ENCODE results near the gene KCNIP4.

The KCNIP4 gene

DNA sequence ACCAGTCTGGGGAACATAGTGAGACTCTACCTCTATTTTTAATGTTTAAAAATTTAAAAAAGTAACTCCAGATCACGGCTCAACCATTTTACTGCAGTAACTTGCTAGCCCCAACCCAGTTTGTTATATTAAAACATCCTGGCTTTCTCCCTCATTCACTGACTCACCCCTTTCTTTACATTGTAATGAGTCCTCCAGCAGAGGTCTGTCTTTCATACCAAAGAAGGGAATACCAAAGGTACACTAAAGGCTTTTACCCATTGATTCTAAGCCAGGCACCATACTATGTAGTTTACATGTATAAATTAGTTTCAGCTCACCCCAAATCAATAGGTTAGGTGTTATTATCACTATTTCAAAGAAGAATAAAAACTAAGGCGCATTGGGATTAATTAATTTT lies 961.4 kb downstream of the KCNIP4 start:
- Histone ChIP-seq H3K4me1 (ENCODE audit: insufficient read depth, low read length, poor library complexity, severe bottlenecking) (no peaks in the 10 kb centered on the region), H3K9ac (ENCODE audit: low read depth, low read length, poor library complexity, severe bottlenecking) (no peak overlapping the region), H3K36me3 (ENCODE audit: insufficient read depth, low read length) (no peaks in the 10 kb centered on the region), H3K27me3 (ENCODE audit: insufficient read depth, low read length, poor library complexity, severe bottlenecking) (no peaks in the 10 kb centered on the region), H3K4me3 (ENCODE audit: low read length, poor library complexity, severe bottlenecking) (no peak overlapping the region), H3K79me2 (ENCODE audit: insufficient read depth, low read length) (no peaks in the 10 kb centered on the region), H3K9me3 (ENCODE audit: insufficient read depth, low read depth, low read length) (no peaks in the 10 kb centered on the region), H3F3A (ENCODE audit: low read depth) (no peaks in the 10 kb centered on the region), H3K4me2 (ENCODE audit: low read depth, low read length, poor library complexity, severe bottlenecking) (no peak overlapping the region), H2AFZ (ENCODE audit: low read length) (no peak overlapping the region), H3K9me2 (replicated peaks; ENCODE audit: low read depth, low read length) (no peaks in the 10 kb centered on the region), H4K20me1 (ENCODE audit: insufficient read depth, low read length, poor library complexity, severe bottlenecking) (no peaks in the 10 kb centered on the region)
- TF ChIP-seq CTCF (conservative IDR thresholded peaks at IDR 0.05; ENCODE audit: low read length) (no peak), EZH2phosphoT487 (IDR thresholded peaks at IDR 0.05; ENCODE audit: borderline replicate concordance) (no peak)

- Histone ChIP-seq H2AFZ (ENCODE audit: low read length) (no peak overlapping the region), H4K20me1 (ENCODE audit: insufficient read depth, low read length, poor library complexity, severe bottlenecking) (no peaks in the 10 kb centered on the region), H3K4me2 (ENCODE audit: low read depth, low read length, poor library complexity, severe bottlenecking) (no peak overlapping the region), H3K9me2 (replicated peaks; ENCODE audit: low read depth, low read length) (no peaks in the 10 kb centered on the region), H3K79me2 (ENCODE audit: insufficient read depth, low read length) (no peaks in the 10 kb centered on the region), H3F3A (ENCODE audit: low read depth) (no peaks in the 10 kb centered on the region), H3K4me3 (ENCODE audit: low read length, poor library complexity, severe bottlenecking) (no peak overlapping the region), H3K36me3 (ENCODE audit: insufficient read depth, low read length) (no peaks in the 10 kb centered on the region), H3K9ac (ENCODE audit: low read depth, low read length, poor library complexity, severe bottlenecking) (no peak overlapping the region), H3K4me1 (ENCODE audit: insufficient read depth, low read length, poor library complexity, severe bottlenecking) (no peaks in the 10 kb centered on the region), H3K27me3 (ENCODE audit: insufficient read depth, low read length, poor library complexity, severe bottlenecking) (no peaks in the 10 kb centered on the region), H3K9me3 (ENCODE audit: insufficient read depth, low read depth, low read length) (no peaks in the 10 kb centered on the region)
- TF ChIP-seq EZH2phosphoT487 (IDR thresholded peaks at IDR 0.05; ENCODE audit: borderline replicate concordance): no peak
- TF ChIP-seq CTCF (conservative IDR thresholded peaks at IDR 0.05; ENCODE audit: low read length): no peak
These were observed 964.1 kb downstream of the KCNIP4 start for GRCh38 chr4:20984576-20984836.

- TF ChIP-seq CTCF (conservative IDR thresholded peaks at IDR 0.05; ENCODE audit: low read length) (no peak), EZH2phosphoT487 (IDR thresholded peaks at IDR 0.05; ENCODE audit: borderline replicate concordance) (no peak)
- Histone ChIP-seq H3K4me2 (ENCODE audit: low read depth, low read length, poor library complexity, severe bottlenecking) (no peak overlapping the region), H4K20me1 (ENCODE audit: insufficient read depth, low read length, poor library complexity, severe bottlenecking) (no peaks in the 10 kb centered on the region), H3K9me3 (ENCODE audit: insufficient read depth, low read depth, low read length) (no peaks in the 10 kb centered on the region), H3K36me3 (ENCODE audit: insufficient read depth, low read length) (no peaks in the 10 kb centered on the region), H3K9ac (ENCODE audit: low read depth, low read length, poor library complexity, severe bottlenecking) (no peak overlapping the region), H2AFZ (ENCODE audit: low read length) (no peak overlapping the region), H3K9me2 (replicated peaks; ENCODE audit: low read depth, low read length) (no peaks in the 10 kb centered on the region), H3K27me3 (ENCODE audit: insufficient read depth, low read length, poor library complexity, severe bottlenecking) (no peaks in the 10 kb centered on the region), H3K4me1 (ENCODE audit: insufficient read depth, low read length, poor library complexity, severe bottlenecking) (no peaks in the 10 kb centered on the region), H3K4me3 (ENCODE audit: low read length, poor library complexity, severe bottlenecking) (no peak overlapping the region), H3K79me2 (ENCODE audit: insufficient read depth, low read length) (no peaks in the 10 kb centered on the region), H3F3A (ENCODE audit: low read depth) (no peaks in the 10 kb centered on the region)
These were observed 964.6 kb downstream of the KCNIP4 start for GRCh38 chr4:20983763-20984575.
